ENCODE measurements around the gene AACS.
"Not testable (repeated sequence)": the region's sequence is repeated elsewhere in the genome, so short reads cannot be mapped to it uniquely, and the experiment has no call there.

AACS gene

GRCh38 chr12:125092108-125092871, 27.1 kb downstream of the AACS start:
- no peak for DNase-seq

GRCh38 chr12:125092872-125093680, 27.8 kb downstream of the AACS start:
- peak; percentile 19 for DNase-seq

- no peak for DNase-seq
Measured at GRCh38 chr12:125093681-125094330, 28.6 kb downstream of the AACS start.

- DNase-seq, result no peak
Measured at GRCh38 chr12:125096894-125097293, 31.7 kb downstream of the AACS start.

- DNase-seq, result no peak
Measured at GRCh38 chr12:125097427-125097826, 32.2 kb downstream of the AACS start.

GRCh38 chr12:125098676-125099408, 33.6 kb downstream of the AACS start:
- no peak for DNase-seq

GRCh38 chr12:125099409-125099782, 34.2 kb downstream of the AACS start:
- no peak for DNase-seq

GRCh38 chr12:125100551-125101434, 35.6 kb downstream of the AACS start:
- no peak for DNase-seq

- DNase-seq, result no peak
Measured at GRCh38 chr12:125104982-125105381, 39.7 kb downstream of the AACS start.

- DNase-seq, result no peak
Measured at GRCh38 chr12:125105600-125105999, 40.4 kb downstream of the AACS start.

- peak; percentile 76 for DNase-seq
Measured at GRCh38 chr12:125110641-125111360, 45.6 kb downstream of the AACS start.

GRCh38 chr12:125111403-125111802, 46.2 kb downstream of the AACS start:
- no peak for DNase-seq

GRCh38 chr12:125112614-125113013, 47.4 kb downstream of the AACS start:
- not testable (repeated sequence) for DNase-seq

GRCh38 chr12:125113263-125113662, 48.0 kb downstream of the AACS start:
- DNase-seq, result no peak

- no peak for DNase-seq
Measured at GRCh38 chr12:125113789-125114188, 48.6 kb downstream of the AACS start.

GRCh38 chr12:125114365-125115141, 49.3 kb downstream of the AACS start:
- no peak for DNase-seq

- DNase-seq, result no peak
Measured at GRCh38 chr12:125120566-125120965, 55.3 kb downstream of the AACS start.

GRCh38 chr12:125121106-125121505, 55.9 kb downstream of the AACS start:
- no peak for DNase-seq

GRCh38 chr12:125122668-125123067, 57.4 kb downstream of the AACS start:
- DNase-seq, result no peak

GRCh38 chr12:125124320-125124966, 59.2 kb downstream of the AACS start:
- DNase-seq, result no peak

Data from fibroblast of skin of abdomen (primary cell).